MM.1S (cell line): ENCODE data around the gene NAE1.

ENCODE experiments used
- EZH2phosphoT487 ChIP-seq: fragments of 300-600 bp; sonication (generic); IDR thresholded peaks from 2 replicates; pipeline ENCODE4 v1.6.1; 2018; ENCODE audit warnings: antibody characterized with exemption, low read length
- TF ChIP-seq, protein P1 (sequence below): fragments of 300-600 bp; sonication (generic); IDR thresholded peaks from 2 replicates; pipeline ENCODE4 v1.5.1; 2016; ENCODE audit warnings: antibody characterized with exemption, low read length, mixed read lengths

DNA sequence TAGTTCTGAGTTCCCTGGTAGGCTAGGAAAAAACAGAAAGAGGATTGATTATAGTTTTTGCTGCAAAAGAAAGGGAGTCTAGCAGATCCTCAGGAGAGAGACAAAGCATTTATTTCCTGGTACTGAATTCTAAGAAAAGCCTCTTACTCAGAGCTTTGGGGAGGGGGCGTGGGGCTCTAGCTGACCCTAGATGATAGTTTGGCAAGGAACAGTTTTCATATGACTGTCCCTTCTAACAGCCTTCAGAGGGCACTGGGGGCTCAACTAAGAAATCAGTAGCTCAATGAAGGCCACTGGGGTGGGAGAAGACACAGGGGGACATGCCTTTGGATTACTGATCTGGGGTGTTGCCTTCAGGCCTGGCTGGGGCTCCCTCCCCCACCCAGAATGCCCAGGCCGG is 17.4 kb upstream of the NAE1 start:
- TF ChIP-seq, protein P1, sequence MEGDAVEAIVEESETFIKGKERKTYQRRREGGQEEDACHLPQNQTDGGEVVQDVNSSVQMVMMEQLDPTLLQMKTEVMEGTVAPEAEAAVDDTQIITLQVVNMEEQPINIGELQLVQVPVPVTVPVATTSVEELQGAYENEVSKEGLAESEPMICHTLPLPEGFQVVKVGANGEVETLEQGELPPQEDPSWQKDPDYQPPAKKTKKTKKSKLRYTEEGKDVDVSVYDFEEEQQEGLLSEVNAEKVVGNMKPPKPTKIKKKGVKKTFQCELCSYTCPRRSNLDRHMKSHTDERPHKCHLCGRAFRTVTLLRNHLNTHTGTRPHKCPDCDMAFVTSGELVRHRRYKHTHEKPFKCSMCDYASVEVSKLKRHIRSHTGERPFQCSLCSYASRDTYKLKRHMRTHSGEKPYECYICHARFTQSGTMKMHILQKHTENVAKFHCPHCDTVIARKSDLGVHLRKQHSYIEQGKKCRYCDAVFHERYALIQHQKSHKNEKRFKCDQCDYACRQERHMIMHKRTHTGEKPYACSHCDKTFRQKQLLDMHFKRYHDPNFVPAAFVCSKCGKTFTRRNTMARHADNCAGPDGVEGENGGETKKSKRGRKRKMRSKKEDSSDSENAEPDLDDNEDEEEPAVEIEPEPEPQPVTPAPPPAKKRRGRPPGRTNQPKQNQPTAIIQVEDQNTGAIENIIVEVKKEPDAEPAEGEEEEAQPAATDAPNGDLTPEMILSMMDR = no peak
- TF ChIP-seq EZH2phosphoT487 = no peak
